Activated CD4-positive, alpha-beta T cell treated with anti-CD3 and anti-CD28 coated beads for 24 hours (primary cell): Measurements from ENCODE around the gene THEMIS2.
"Not testable (repeated sequence)": the region's sequence is repeated elsewhere in the genome, so short reads cannot be mapped to it uniquely, and the experiment has no call there.

Experiments
- DNase-seq, 2 donors: peaks; one replicate each; pipeline ENCODE4 v3.0.0-alpha.2; 2020; ENCODE audit warnings: low read depth in 2 of 2

THEMIS2 gene

GRCh38 chr1:27862671-27863537, 9.4 kb upstream of the THEMIS2 start:
- DNase-seq, result no peak

- no peak for DNase-seq
Measured at GRCh38 chr1:27863538-27863915, 8.8 kb upstream of the THEMIS2 start.

GRCh38 chr1:27864264-27864895, 8.0 kb upstream of the THEMIS2 start:
- DNase-seq, result no peak

GRCh38 chr1:27865821-27866220, 6.5 kb upstream of the THEMIS2 start:
- DNase-seq, result no peak

GRCh38 chr1:27868556-27868931, 3.8 kb upstream of the THEMIS2 start:
- no peak for DNase-seq

GRCh38 chr1:27868932-27869718, 3.2 kb upstream of the THEMIS2 start:
- DNase-seq, result no peak

- no peak for DNase-seq
Measured at GRCh38 chr1:27869719-27870085, 2.6 kb upstream of the THEMIS2 start.

GRCh38 chr1:27871076-27871475, 1.3 kb upstream of the THEMIS2 start:
- not testable (repeated sequence) for DNase-seq

GRCh38 chr1:27872802-27873551, 633 bp downstream of the THEMIS2 start:
- DNase-seq, result no peak

GRCh38 chr1:27873671-27874384, 1.5 kb downstream of the THEMIS2 start:
- no peak for DNase-seq

GRCh38 chr1:27876341-27877114, 4.2 kb downstream of the THEMIS2 start:
- no peak for DNase-seq

- no peak for DNase-seq
Measured at GRCh38 chr1:27877115-27877416, 4.7 kb downstream of the THEMIS2 start.

GRCh38 chr1:27878039-27878438, 5.7 kb downstream of the THEMIS2 start:
- DNase-seq, result no peak

GRCh38 chr1:27878787-27879335, 6.5 kb downstream of the THEMIS2 start:
- no peak for DNase-seq

- no peak for DNase-seq
Measured at GRCh38 chr1:27879374-27880082, 7.2 kb downstream of the THEMIS2 start.

GRCh38 chr1:27882543-27882903, 10.2 kb downstream of the THEMIS2 start:
- DNase-seq, result no peak

- no peak for DNase-seq
Measured at GRCh38 chr1:27883536-27883935, 11.2 kb downstream of the THEMIS2 start.

- DNase-seq, result no peak
Measured at GRCh38 chr1:27884006-27884954, 11.9 kb downstream of the THEMIS2 start.

- no peak for DNase-seq
Measured at GRCh38 chr1:27885114-27885528, 12.8 kb downstream of the THEMIS2 start.
